Amygdala (tissue), 56 donors: ENCODE data around the gene MRNIP.

Experiments used
- DNase-seq, 56 donors: peaks; one replicate each; lab custom pipeline; 2025; lab: John Stamatoyannopoulos, UW

Gene MRNIP

DNA sequence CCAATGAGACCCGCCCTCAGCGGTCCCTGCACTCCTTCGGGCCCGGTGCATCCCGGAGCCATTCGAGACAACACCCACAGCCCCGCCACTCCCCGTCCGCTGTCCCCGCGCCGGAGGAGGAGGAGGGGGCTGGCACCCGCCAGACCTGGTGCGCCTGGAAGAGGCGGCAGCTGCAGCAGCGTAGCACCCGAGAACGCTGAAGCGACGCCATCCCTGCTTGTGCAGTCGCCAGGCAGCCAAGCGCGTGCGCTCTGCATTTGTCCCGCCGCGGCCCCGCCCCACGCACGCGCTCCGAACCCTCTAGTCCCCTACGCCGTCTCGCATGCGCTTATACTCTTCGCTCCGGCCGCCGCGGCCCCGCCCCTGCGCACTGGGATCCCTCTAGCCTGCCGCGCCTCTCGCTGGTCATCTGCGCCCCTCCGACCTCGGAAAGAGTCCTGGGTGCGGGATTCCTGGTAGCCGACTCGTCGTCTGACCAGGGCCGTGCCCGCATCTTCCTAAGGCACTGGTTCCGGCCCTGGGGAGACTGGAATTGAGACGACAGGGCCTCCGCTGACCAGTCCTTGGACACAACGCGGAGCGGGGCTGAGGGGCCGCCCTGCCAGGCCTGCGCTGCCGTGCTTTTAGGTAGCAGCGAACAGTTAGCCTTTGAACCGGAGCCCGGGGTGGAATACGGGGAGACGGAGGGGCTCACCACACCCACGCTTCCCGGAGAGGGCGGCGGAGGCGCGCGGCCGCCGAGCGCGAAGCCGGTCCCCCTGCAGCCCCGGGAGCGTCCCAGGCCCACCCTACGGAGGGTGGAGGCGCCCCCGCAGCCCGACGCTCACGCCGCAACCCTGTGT lies at the start of gene MRNIP:
Gene MRNIP (minus strand): TSS at position 232 of the 842 bp plus-strand sequence. CDS start 21 bp downstream, at position 211.
- peak; percentile 69 to 98 (median 93) for DNase-seq

DNA sequence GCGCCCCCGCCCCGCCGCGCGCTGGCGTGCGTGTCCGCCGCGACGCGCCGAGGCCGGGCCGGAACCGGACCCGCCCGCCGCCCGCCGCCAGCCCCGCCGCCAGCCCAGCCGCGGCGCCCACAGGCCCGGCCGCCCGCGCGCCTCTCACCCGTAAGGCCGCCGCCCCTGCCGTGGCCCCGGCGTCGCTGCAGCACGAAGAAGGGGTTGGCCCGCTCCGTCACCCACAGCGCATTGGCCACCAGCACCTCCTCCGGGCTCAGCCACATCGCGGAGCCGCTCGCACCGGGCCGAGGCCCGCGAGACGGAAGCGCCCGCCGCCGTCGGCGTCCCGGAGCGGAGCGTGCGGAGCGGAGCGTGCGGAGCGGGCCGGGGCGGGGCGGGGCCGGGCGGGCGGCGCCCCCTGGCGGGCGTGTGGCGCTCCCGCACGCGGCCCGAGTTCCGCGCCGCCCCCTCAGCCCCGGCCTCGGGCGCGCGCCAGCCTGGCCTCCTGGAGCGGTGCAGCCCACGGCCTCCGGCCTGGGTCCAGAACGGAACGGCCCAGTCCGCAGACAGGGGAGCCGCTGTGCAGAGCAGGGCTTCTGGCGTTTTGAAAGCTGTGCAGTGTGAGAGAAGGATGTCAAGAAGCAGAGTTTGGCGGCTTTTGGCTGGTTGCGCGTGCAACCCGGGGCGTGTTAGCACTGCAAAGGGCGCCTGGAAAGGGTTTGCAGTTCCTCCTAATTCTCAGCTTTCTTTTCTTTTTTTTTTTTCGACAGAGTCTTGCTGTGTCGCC lies 49.1 kb upstream of the MRNIP start, which contains the start of gene TBC1D9B:
Gene TBC1D9B (minus strand): TSS at position 342 of the 769 bp plus-strand sequence. CDS start 76 bp downstream, at position 266.
- peak in 40 of 56 donors; percentile 11 to 71 (median 50) for DNase-seq

- DNase-seq = peak in 9 of 56 donors; percentile 7 to 39 (median 28)
These were observed 48.4 kb upstream of the MRNIP start for GRCh38 chr5:179906795-179907555.

GRCh38 chr5:179906294-179906794 lies 47.7 kb upstream of the MRNIP start:
- no peak for DNase-seq

DNA sequence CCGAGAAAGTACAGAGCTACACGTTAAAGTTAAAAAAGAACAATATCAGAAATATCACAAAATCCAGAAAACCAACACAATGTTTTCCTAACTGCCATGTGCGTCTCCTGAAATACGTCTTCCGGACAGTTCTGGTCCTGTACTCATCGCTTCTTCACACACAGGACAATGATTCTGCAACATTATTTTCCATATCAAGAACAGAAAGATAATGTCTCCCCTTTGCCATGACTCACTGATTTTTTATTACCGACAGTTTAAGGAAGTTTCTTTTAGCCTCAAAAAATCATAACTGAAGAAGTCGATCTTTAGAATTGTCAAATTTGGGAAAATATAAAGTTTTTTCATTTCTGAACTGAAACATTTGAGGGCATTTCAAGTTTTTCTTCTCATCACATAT lies 46.5 kb upstream of the MRNIP start:
- no peak for DNase-seq

- no peak for DNase-seq
These were observed 46.0 kb upstream of the MRNIP start for GRCh38 chr5:179904463-179905160.

DNA sequence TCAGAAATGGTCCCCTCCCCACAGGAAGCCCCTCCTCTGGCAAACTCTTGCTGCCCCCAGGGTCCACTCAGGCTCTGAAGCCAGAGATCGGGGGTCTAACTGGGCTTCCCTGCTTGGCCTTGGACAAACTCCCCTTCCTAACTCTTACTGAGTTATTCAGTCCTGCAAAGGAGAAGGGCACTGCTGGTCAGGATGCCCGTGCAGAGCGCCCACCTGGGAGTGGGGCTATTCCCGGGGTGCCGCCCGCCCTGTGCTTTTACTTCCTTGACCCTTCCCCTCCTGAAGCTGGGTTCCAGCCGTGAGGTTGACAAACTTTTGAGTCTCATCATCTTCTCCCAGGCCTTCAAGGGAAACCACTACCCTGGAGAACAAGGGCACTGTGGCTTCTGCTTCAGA lies 44.1 kb upstream of the MRNIP start:
- DNase-seq = no peak

GRCh38 chr5:179901915-179902762 lies 43.5 kb upstream of the MRNIP start:
- no peak for DNase-seq

DNA sequence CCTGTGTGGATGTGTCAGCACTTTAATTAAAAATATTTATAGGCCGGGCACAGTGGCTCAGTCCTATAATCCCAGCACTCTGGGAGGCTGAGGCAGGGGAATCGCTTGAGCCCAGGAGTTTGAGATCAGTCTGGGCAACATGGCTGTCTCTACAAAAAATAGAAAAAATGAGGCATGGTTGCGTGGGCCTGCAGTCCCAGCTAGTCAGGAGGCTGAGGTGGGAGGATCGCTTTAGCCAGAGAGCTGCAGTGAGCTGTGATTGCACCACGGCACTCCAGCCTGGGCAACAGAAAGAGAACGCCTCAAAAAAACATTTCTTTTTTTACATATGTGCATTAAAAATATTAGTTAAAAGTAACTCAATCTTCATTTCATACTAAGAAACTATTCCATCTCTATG lies 42.8 kb upstream of the MRNIP start:
- DNase-seq = peak in 3 of 56 donors; percentile 6 to 32 (median 25)

DNA sequence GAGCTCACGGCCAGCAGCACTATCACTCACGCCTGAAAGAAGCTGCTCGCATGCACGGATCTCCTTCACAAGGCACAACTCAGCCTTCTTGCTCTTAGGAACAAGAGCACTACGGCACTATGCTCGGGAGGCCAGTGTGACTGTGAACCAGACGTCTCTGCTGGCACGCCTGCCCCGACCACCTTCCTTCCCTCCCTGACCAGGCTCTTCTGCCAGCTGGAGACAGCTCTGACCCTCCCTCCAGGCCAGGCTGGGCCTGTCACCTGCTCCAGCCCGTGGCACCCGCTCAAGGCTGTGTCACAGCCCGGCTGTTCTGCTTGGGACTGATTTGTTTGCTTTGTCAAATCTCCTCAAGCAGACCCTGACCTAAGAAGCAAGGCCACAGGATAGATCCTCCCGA lies 42.1 kb upstream of the MRNIP start:
- DNase-seq = peak in 15 of 56 donors; percentile 12 to 56 (median 27)

GRCh38 chr5:179900206-179900605 lies 41.6 kb upstream of the MRNIP start:
- DNase-seq = no peak

GRCh38 chr5:179895861-179896260 lies 37.2 kb upstream of the MRNIP start:
- DNase-seq = no peak

- no peak for DNase-seq
These were observed 35.6 kb upstream of the MRNIP start for GRCh38 chr5:179893958-179894895.

DNA sequence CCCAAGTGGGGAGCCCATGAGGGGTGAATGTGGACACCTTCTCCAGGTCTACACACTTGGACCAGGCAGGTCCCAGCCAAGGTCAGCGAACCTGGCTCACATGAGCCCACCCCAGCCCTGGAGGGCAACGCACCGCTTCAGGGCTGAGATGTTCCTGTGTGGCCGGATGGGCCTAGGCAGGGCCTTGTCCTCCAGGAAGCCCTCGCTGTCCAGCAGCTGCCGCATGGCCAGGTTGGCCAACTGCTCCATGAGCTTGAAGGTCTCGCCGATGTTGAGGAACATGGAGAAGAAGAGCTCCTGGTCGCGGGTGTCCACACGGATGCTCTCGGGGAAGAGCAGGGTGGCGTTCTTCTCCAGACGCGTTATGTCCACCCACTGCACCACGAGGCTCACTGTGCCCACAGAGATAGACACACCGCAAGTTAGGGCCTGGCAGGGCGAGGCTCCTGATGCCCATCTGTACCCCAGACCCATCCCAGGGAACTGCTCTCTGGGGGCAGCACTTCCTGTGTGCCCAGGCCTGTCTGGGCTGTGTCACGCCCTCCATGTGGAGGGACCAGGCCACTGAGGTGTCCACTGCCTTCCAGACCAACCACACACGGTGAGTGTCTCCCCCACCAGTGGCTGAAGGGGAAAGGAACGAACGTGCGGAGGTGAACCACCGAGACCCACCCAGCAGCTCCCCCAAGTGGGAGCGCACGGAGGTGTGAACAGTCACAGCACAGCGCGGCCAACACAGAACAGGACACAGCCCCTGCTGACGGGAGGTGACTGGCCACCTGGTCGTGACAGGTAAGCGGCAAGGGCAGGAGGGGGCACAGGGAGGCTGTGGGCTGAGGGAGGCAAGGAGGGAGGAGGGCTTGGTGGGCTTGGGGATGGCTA lies 34.7 kb upstream of the MRNIP start:
- DNase-seq = no peak

GRCh38 chr5:179892255-179892654 lies 33.6 kb upstream of the MRNIP start:
- no peak for DNase-seq

DNA sequence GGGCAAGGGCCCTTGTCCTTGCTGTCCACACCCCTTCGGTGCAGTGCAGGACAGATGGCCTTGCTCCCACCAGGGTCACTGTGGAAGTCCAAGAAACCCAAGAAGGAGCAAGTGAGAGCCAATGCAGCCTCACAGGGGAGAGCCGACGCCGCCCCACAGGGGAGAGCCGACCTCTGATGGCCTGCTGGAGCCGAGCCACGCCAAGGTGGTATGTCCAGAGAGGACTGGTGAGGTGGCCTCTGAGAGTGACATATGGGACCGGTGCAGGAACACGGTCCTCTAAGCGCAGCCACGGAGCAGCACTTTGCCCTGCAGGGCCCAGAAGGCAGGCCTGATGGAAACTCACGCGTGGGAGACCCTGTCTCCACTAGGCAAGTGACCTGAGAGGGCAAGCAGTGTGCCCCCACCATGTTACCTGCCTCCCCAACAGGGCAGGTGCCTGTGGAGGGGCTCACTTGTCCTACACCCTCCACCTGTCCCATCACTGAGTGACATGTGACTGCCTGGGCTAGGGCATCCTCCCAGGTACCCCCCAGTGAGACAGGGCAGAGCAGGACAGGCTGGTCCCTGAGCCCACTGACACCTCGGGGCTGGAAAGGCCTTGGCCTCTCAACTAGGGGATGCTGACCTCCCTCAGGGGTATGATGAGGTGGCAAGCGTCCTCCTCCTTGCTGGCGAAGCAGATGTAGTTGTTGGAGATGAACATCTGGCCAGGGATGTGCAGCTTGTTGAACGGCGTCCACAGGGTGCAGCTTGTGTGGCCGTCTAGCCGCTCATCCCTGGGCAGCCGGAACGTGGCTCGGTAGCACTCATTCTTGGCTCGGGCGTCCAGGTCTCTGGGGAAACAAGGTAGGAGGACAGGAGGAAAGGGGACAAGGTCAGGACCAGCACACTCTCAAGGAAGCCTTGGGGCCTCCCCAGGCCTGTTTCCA lies 32.4 kb upstream of the MRNIP start:
- DNase-seq = no peak
